SU-DHL-6 (cell line): ENCODE measurements around the gene MEIS1.

ENCODE experiments used
- H2AFZ ChIP-seq: fragments of 200-600 bp; sonication (generic); 2 replicates; pipeline ENCODE4 v1.6.1; 2014; ENCODE audit warnings: low read depth, mild to moderate bottlenecking, moderate library complexity, mixed read lengths, antibody characterized with exemption, low read length; ENCODE audit not compliant: severe bottlenecking
- H3F3A ChIP-seq: fragments of 200-600 bp; shearing (Covaris generic); 2 replicates; pipeline ENCODE4 v1.6.0; 2016; ENCODE audit warnings: antibody characterized with exemption, mild to moderate bottlenecking; ENCODE audit not compliant: insufficient read depth
- H3K27ac ChIP-seq: fragments of 200-600 bp; sonication (generic); 2 replicates; pipeline ENCODE4 v1.5.1; 2016; ENCODE audit warnings: low read depth, mild to moderate bottlenecking, low read length, moderate library complexity, mixed read lengths
- H3K27me3 ChIP-seq: fragments of 200-600 bp; sonication (generic), shearing (Covaris generic); 2 replicates; pipeline ENCODE4 v1.6.0; 2014; ENCODE audit warnings: mild to moderate bottlenecking, low read length
- H3K36me3 ChIP-seq: fragments of 200-600 bp; sonication (generic); 2 replicates; pipeline ENCODE4 v1.6.1; 2014; ENCODE audit warnings: mild to moderate bottlenecking, low read length, mixed read lengths
- H3K4me2 ChIP-seq: fragments of 300-600, 200-600 bp; shearing (Covaris generic), sonication (generic); 2 replicates; pipeline ENCODE4 v1.6.0; 2014; ENCODE audit warnings: low read length, low read depth, mild to moderate bottlenecking; ENCODE audit not compliant: poor library complexity, severe bottlenecking
- H3K4me3 ChIP-seq: fragments of 200-600 bp; sonication (generic); 2 replicates; pipeline ENCODE4 v1.5.1; 2014; ENCODE audit warnings: antibody characterized with exemption, low read length, mild to moderate bottlenecking, mixed read lengths; ENCODE audit not compliant: insufficient read depth, poor library complexity, severe bottlenecking
- H3K79me2 ChIP-seq: fragments of 200-600 bp; sonication (generic); 2 replicates; pipeline ENCODE4 v1.6.1; 2014; ENCODE audit warnings: mild to moderate bottlenecking, low read length, moderate library complexity; ENCODE audit not compliant: insufficient read depth
- H3K9ac ChIP-seq: fragments of 200-600 bp; sonication (generic); 2 replicates; pipeline ENCODE4 v1.7.0; 2014; ENCODE audit warnings: mild to moderate bottlenecking, low read length
- H3K9me2 ChIP-seq: fragments of 200-600 bp; sonication (generic); replicated peaks from 2 replicates; pipeline ENCODE4 v1.6.1; 2014; ENCODE audit warnings: low read length; ENCODE audit not compliant: insufficient read depth
- H3K9me3 ChIP-seq: fragments of 200-600 bp; sonication (generic); 2 replicates; pipeline ENCODE4 v1.6.1; 2014; ENCODE audit warnings: low read length, mixed read lengths; ENCODE audit not compliant: insufficient read depth
- H4K20me1 ChIP-seq: fragments of 200-600 bp; sonication (generic); 2 replicates; pipeline ENCODE4 v1.6.1; 2014; ENCODE audit warnings: low read depth, mild to moderate bottlenecking, antibody characterized with exemption, low read length, moderate library complexity, mixed read lengths
- EZH2phosphoT487 ChIP-seq: fragments of 200-600 bp; sonication (generic), shearing (Covaris generic); conservative IDR thresholded peaks from 2 replicates; pipeline ENCODE4 v1.6.1; 2018; ENCODE audit warnings: mild to moderate bottlenecking, antibody characterized with exemption, low read length, moderate library complexity, mixed read lengths
- TF ChIP-seq, protein P1 (sequence below): fragments of 200-600 bp; sonication (generic); IDR thresholded peaks from one replicate; pipeline ENCODE4 v1.5.1; 2017; ENCODE audit warnings: antibody characterized with exemption, mild to moderate bottlenecking, low read length, moderate library complexity; ENCODE audit not compliant: insufficient read depth, poor library complexity, severe bottlenecking

Gene MEIS1

DNA sequence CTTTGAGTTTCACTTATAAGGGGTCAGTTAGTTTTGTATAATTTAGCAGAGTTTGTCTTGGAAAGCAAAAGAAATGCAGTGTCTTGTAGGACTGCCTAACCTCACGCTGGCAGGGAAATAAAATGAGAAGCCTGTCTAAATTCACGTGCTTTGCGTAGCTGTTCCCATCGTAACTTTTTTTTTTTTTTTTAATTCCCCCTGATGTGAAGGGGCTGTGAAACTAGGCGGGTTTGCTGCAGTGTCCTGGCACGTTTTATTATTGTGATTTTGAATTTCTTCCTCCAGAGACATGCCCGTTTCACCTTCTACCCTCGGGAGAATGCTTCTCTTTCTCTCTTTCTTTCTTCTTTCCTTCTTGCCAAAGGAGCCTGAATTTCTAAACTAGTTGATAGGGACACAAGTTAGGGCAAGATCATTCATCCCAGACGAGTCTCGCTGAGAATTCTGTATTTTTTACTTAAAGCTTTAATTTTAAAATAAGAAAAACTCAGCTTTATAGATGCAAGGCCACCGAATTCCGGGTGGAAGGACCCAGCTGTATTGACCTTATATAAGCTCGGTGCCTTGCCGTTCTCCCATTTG lies 2.3 kb downstream of the MEIS1 start:
- TF ChIP-seq, protein P1, sequence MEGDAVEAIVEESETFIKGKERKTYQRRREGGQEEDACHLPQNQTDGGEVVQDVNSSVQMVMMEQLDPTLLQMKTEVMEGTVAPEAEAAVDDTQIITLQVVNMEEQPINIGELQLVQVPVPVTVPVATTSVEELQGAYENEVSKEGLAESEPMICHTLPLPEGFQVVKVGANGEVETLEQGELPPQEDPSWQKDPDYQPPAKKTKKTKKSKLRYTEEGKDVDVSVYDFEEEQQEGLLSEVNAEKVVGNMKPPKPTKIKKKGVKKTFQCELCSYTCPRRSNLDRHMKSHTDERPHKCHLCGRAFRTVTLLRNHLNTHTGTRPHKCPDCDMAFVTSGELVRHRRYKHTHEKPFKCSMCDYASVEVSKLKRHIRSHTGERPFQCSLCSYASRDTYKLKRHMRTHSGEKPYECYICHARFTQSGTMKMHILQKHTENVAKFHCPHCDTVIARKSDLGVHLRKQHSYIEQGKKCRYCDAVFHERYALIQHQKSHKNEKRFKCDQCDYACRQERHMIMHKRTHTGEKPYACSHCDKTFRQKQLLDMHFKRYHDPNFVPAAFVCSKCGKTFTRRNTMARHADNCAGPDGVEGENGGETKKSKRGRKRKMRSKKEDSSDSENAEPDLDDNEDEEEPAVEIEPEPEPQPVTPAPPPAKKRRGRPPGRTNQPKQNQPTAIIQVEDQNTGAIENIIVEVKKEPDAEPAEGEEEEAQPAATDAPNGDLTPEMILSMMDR: no peak
- no peak for TF ChIP-seq EZH2phosphoT487
- H3K9me2 ChIP-seq: no peaks in the 10 kb centered on the region
- H4K20me1 ChIP-seq: no peaks in the 10 kb centered on the region
- no peak overlapping the region for H3K4me2 ChIP-seq
- no peaks in the 10 kb centered on the region for H3F3A ChIP-seq
- no peaks in the 10 kb centered on the region for H3K9me3 ChIP-seq
- no peaks in the 10 kb centered on the region for H3K36me3 ChIP-seq
- no peak overlapping the region for H3K9ac ChIP-seq
- H3K4me3 ChIP-seq: no peak overlapping the region
- H3K79me2 ChIP-seq: no peaks in the 10 kb centered on the region
- H3K27ac ChIP-seq: no peak overlapping the region
- no peaks in the 10 kb centered on the region for H3K27me3 ChIP-seq
- H2AFZ ChIP-seq: no peak overlapping the region

GRCh38 chr2:66437691-66438497 lies 3.0 kb downstream of the MEIS1 start:
- no peaks in the 10 kb centered on the region for H3K36me3 ChIP-seq
- TF ChIP-seq, protein P1: no peak
- TF ChIP-seq EZH2phosphoT487: no peak
- H3K27ac ChIP-seq: no peak overlapping the region
- no peaks in the 10 kb centered on the region for H4K20me1 ChIP-seq
- no peak overlapping the region for H3K4me3 ChIP-seq
- no peaks in the 10 kb centered on the region for H3K9me2 ChIP-seq
- no peaks in the 10 kb centered on the region for H3F3A ChIP-seq
- H3K79me2 ChIP-seq: no peaks in the 10 kb centered on the region
- no peak overlapping the region for H3K4me2 ChIP-seq
- no peak overlapping the region for H2AFZ ChIP-seq
- H3K9ac ChIP-seq: no peak overlapping the region
- H3K9me3 ChIP-seq: no peaks in the 10 kb centered on the region
- no peaks in the 10 kb centered on the region for H3K27me3 ChIP-seq

- no peaks in the 10 kb centered on the region for H3K79me2 ChIP-seq
- no peaks in the 10 kb centered on the region for H3K27me3 ChIP-seq
- H3K9ac ChIP-seq: no peak overlapping the region
- H3K9me2 ChIP-seq: no peaks in the 10 kb centered on the region
- H2AFZ ChIP-seq: no peak overlapping the region
- H3K4me3 ChIP-seq: no peak overlapping the region
- TF ChIP-seq, protein P1: no peak
- no peak for TF ChIP-seq EZH2phosphoT487
- no peaks in the 10 kb centered on the region for H3K9me3 ChIP-seq
- H3K4me2 ChIP-seq: no peak overlapping the region
- no peaks in the 10 kb centered on the region for H3F3A ChIP-seq
- no peaks in the 10 kb centered on the region for H3K36me3 ChIP-seq
- no peaks in the 10 kb centered on the region for H4K20me1 ChIP-seq
- H3K27ac ChIP-seq: no peak overlapping the region
These were observed 3.5 kb downstream of the MEIS1 start for GRCh38 chr2:66438498-66438833.
